Kidney (tissue), 14 donors: ENCODE measurements around the gene RYR3. TPM values are rescaled to one million over a fixed set of nuclear protein-coding genes. Genes with fewer than 3 reads are reported as not detected.

Source experiments
- DNase-seq, 5 donors: peaks; one replicate each; pipeline ENCODE4 v3.0.0-alpha.2; 2013 to 2020
- FAIRE-seq: peaks from 2 replicates; lab custom pipeline; 2012; peaks lifted over from hg19 to GRCh38; lab: Jason Lieb, UNC
- H3K27ac ChIP-seq, 2 donors: one replicate each; pipeline ENCODE4 v1.7.0; 2013; ENCODE audit warnings: low read depth in 2 of 2, low read length in 2 of 2, inconsistent platforms in 1 of 2
- H3K27me3 ChIP-seq: one replicate; pipeline ENCODE4 v1.7.1; 2013; ENCODE audit warnings: low read length, inconsistent platforms; ENCODE audit not compliant: control insufficient read depth, insufficient read depth
- H3K36me3 ChIP-seq, 3 donors: one replicate each; pipeline versions ENCODE4 v1.7.0 to v1.7.1; 2013; ENCODE audit warnings: low read length in 3 of 3, control low read depth in 1 of 3, inconsistent platforms in 1 of 3; ENCODE audit not compliant: insufficient read depth in 3 of 3, control insufficient read depth in 2 of 3
- H3K4me1 ChIP-seq, 3 donors: one replicate each; pipeline versions ENCODE4 v1.7.0 to v1.7.1; 2013; ENCODE audit warnings: low read length in 3 of 3, inconsistent platforms in 1 of 3, low read depth in 1 of 3; ENCODE audit not compliant: control insufficient read depth in 2 of 3, insufficient read depth in 2 of 3
- H3K4me3 ChIP-seq, 3 donors: one replicate each; pipeline versions ENCODE4 v1.7.0 to v1.8.1; 2013; ENCODE audit warnings: low read length in 3 of 3, control low read depth in 1 of 3, inconsistent platforms in 1 of 3
- H3K9ac ChIP-seq, 3 donors: one replicate each; pipeline versions ENCODE4 v1.7.0 to v1.7.1; 2013; ENCODE audit warnings: low read length in 3 of 3, control low read depth in 1 of 3, inconsistent platforms in 1 of 3
- H3K9me3 ChIP-seq, 3 donors: one replicate each; pipeline versions ENCODE4 v1.7.0 to v1.7.1; 2013; ENCODE audit warnings: low read length in 3 of 3, control low read depth in 1 of 3, inconsistent platforms in 1 of 3; ENCODE audit not compliant: control insufficient read depth in 2 of 3, insufficient read depth in 1 of 3
- intact Hi-C: fragments of 100-400 bp; cut with DNase I; formaldehyde crosslinking; loops from one replicate; pipeline ENCODE4 v1.11.1; 2022
- polyA plus RNA-seq: library from polyadenylated mRNA; stranded (reverse); fragments of 350-450 nt; fragmentation: Illumina TruSeq; extraction: RNeasy Lipid Tissue Mini Kit (QIAGEN cat#74804); gene quantifications from one replicate; pipeline ENCODE4 v1.2.3, GENCODE V29; 2014; ENCODE audit warnings: low read depth, low replicate concordance; ENCODE audit not compliant: insufficient read depth
- total RNA-seq: library from RNA; stranded (reverse); fragmentation: NEBNext Ultra II Directional; extraction: Animal tissue kit (Norgen Biotek cat#: 25700); gene quantifications from one replicate; pipeline ENCODE4 v1.2.1, GENCODE V29; 2021
- TF ChIP-seq, protein P1 (sequence below): IDR thresholded peaks from 3 replicates; pipeline ENCODE4 v1.5.1; 2012; ENCODE audit warnings: mild to moderate bottlenecking, moderate library complexity, borderline replicate concordance; ENCODE audit not compliant: insufficient read depth; ENCODE audit errors: extremely low read depth
- donor health status: control.
- donor health status: control.
- donor health status: control.
- donor health status: control.
- donor health status: control.
- donor health status: DM: yes; HTN: yes; CAD: no.
- donor health status: Normal renal cell carcinoma (clear cell type).

Gene RYR3
- total and polyA plus RNA-seq, 2 donors from 2014 or later: 0.90 to 10.5 TPM

DNA sequence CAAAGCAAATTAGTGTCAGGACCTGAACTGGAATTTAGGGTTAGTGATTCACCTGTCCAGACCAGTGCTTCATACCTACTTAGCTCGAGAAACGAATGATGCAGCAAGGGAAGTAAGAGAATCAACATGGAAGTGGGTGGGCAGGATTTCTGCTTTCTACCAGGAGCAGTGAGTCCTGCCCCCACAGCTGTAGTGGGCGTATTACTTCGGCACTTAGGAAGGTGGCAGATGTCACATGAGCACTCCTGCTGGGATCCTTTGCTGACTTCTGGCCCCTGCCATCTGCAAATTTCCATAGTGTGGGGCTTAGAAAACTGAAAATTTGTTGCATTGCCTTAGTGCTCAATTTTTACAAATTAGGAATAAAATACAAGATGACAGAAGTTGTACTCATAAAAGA is 31.2 kb downstream of the RYR3 start:
- FAIRE-seq (no peak), DNase-seq (no peak)
- TF ChIP-seq, protein P1, sequence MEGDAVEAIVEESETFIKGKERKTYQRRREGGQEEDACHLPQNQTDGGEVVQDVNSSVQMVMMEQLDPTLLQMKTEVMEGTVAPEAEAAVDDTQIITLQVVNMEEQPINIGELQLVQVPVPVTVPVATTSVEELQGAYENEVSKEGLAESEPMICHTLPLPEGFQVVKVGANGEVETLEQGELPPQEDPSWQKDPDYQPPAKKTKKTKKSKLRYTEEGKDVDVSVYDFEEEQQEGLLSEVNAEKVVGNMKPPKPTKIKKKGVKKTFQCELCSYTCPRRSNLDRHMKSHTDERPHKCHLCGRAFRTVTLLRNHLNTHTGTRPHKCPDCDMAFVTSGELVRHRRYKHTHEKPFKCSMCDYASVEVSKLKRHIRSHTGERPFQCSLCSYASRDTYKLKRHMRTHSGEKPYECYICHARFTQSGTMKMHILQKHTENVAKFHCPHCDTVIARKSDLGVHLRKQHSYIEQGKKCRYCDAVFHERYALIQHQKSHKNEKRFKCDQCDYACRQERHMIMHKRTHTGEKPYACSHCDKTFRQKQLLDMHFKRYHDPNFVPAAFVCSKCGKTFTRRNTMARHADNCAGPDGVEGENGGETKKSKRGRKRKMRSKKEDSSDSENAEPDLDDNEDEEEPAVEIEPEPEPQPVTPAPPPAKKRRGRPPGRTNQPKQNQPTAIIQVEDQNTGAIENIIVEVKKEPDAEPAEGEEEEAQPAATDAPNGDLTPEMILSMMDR: no peak
- intact Hi-C loops: no loop called here
- no peaks in the 10 kb centered on the region for H3K27me3 ChIP-seq
- peaks cover 0 to 5% (median 0%) of the 10 kb centered on the region in 3 donors for H3K9me3 ChIP-seq
- no peak overlapping the region for H3K27ac ChIP-seq
- no peaks in the 10 kb centered on the region for H3K4me1 ChIP-seq
- H3K4me3 ChIP-seq: no peak overlapping the region
- no peaks in the 10 kb centered on the region for H3K36me3 ChIP-seq
- no peak overlapping the region for H3K9ac ChIP-seq

DNA sequence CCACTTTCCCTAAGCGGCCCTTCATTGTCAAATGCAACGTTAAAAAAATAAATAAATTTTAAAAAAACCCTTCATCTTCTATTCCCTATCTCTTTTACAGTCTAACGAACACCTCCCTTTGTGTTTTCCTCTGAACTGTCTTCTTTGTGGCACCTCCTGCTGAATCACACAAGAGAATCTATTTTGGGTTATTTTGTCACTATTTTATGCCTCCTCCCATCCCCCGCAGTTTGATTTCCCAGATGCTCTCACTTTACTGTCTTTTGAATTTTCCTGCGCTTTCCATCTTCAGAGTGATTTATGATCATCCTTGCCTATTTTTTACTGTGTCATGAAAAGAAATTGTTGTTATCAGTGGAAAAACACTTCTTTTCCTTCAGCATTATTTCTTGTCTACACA is 32.5 kb downstream of the RYR3 start:
- no peaks in the 10 kb centered on the region for H3K4me1 ChIP-seq
- TF ChIP-seq, protein P1: no peak
- H3K9me3 ChIP-seq: peaks cover 0 to 5% (median 0%) of the 10 kb centered on the region in 3 donors
- no peak for DNase-seq
- intact Hi-C loops: no loop called here
- no peak overlapping the region for H3K9ac ChIP-seq
- H3K4me3 ChIP-seq: no peak overlapping the region
- FAIRE-seq: no peak
- no peaks in the 10 kb centered on the region for H3K36me3 ChIP-seq
- no peaks in the 10 kb centered on the region for H3K27me3 ChIP-seq
- H3K27ac ChIP-seq: no peak overlapping the region

DNA sequence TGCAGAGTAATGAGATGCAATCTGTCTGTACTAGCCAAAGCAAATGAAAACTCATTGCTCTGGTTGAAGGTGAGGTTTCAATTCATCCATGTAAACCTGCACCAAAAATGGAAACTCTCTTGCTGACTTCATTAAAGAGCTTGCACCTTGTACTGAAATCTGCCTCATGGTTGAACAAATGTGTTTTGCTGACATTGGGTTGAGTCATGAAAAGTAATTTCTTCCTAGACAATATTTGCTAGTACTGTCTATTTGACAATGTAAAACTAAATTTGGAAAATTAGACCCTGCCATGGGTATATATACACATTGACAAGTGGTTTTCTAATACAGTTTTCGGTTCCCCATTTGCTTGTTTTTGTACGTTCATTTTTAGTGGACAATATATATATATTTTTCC is 33.3 kb downstream of the RYR3 start:
- no peaks in the 10 kb centered on the region for H3K36me3 ChIP-seq
- no peak overlapping the region for H3K27ac ChIP-seq
- H3K9me3 ChIP-seq: peaks cover 0 to 3% (median 0%) of the 10 kb centered on the region in 3 donors
- no peaks in the 10 kb centered on the region for H3K4me1 ChIP-seq
- H3K27me3 ChIP-seq: no peaks in the 10 kb centered on the region
- FAIRE-seq: no peak
- DNase-seq: no peak
- TF ChIP-seq, protein P1: no peak
- no peak overlapping the region for H3K4me3 ChIP-seq
- H3K9ac ChIP-seq: no peak overlapping the region
- intact Hi-C loops: no loop called here

DNA sequence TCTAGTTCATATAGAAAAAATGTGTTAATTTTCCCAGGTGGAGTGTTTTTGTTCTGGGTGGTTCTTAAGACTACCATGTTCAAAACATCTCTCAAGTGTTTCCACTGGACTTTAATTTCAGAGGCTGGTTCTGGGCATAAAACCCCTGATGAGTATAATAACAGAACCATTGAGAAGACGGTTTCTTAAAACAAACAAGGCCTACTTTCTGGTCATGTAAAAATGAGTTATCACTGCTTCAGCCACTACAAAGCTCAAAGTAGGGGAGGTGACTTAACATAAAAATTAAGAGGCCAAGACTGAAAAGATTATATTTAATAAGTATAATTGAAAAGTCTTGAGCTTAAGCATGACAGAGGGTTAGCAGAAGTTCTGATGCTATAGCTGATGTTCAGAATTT is 33.8 kb downstream of the RYR3 start:
- intact Hi-C loops: no loop called here
- DNase-seq (no peak), FAIRE-seq (no peak)
- Histone ChIP-seq H3K27ac (no peak overlapping the region), H3K36me3 (no peaks in the 10 kb centered on the region), H3K9me3 (peaks cover 0 to 2% (median 0%) of the 10 kb centered on the region in 3 donors), H3K27me3 (no peaks in the 10 kb centered on the region), H3K9ac (no peak overlapping the region), H3K4me3 (no peak overlapping the region), H3K4me1 (no peaks in the 10 kb centered on the region)
- TF ChIP-seq, protein P1: no peak
